SJCRH30 (cell line): ENCODE results near the gene TRANK1. TPM values are rescaled to one million over a fixed set of nuclear protein-coding genes. Genes with fewer than 3 reads are reported as not detected.
"Not testable (repeated sequence)": the region's sequence is repeated elsewhere in the genome, so short reads cannot be mapped to it uniquely, and the experiment has no call there.

Source experiments
- DNase-seq, 2 experiments: peaks; one replicate each; pipeline ENCODE4 v3.0.0-alpha.2; 2015 to 2020
- H3K27ac ChIP-seq: fragments of 250-450 bp; sonication (Bioruptor Pico); 2 replicates; pipeline ENCODE4 v1.5.1; 2020; ENCODE audit warnings: mild to moderate bottlenecking, moderate library complexity
- H3K27me3 ChIP-seq: fragments of 250-450 bp; sonication (Bioruptor Pico); 2 replicates; pipeline ENCODE4 v1.5.1; 2020; ENCODE audit warnings: mild to moderate bottlenecking, moderate library complexity
- H3K36me3 ChIP-seq: fragments of 250-450 bp; sonication (Bioruptor Pico); 2 replicates; pipeline ENCODE4 v1.5.1; 2020; ENCODE audit warnings: mild to moderate bottlenecking, moderate library complexity
- H3K4me1 ChIP-seq: fragments of 250-450 bp; sonication (Bioruptor Pico); 2 replicates; pipeline ENCODE4 v1.5.1; 2020; ENCODE audit warnings: mild to moderate bottlenecking, moderate library complexity
- H3K4me3 ChIP-seq: fragments of 250-450 bp; sonication (Bioruptor Pico); 2 replicates; pipeline ENCODE4 v1.5.1; 2020; ENCODE audit warnings: mild to moderate bottlenecking, moderate library complexity
- H3K9me3 ChIP-seq: fragments of 250-450 bp; sonication (Bioruptor Pico); replicated peaks from 2 replicates; pipeline ENCODE4 v1.5.1; 2020; ENCODE audit warnings: mild to moderate bottlenecking, moderate library complexity
- total RNA-seq: library from RNA; depleted of rRNA; stranded (reverse); fragments of >200 nt; shearing (Covaris generic); gene quantifications from 2 replicates; pipeline ENCODE4 v1.2.3, GENCODE V29; 2014

TRANK1 gene
- total RNA-seq, 1 experiment from 2014 or later, result 0.12 TPM

DNA sequence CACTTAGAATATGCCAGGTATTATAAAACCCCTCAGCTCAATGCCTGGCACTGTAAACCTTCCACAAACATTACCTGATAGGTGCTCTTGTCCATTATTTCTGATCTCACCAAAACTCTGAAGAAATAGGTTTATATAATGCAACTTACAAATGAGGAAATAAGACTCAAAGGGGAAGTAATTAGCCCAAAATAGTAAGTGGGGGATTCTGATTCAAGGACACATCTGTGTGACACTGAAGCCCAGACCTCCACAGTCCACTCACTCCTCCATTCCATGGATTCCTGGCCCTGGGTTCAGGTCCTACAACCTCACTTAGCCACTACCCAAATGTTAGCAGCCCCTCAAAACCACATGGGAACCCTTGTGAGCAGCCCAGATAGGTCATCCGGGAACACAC is 49.9 kb downstream of the TRANK1 start:
- Histone ChIP-seq H3K4me3 (no peak overlapping the region), H3K27ac (no peak overlapping the region), H3K27me3 (no peaks in the 10 kb centered on the region), H3K9me3 (no peaks in the 10 kb centered on the region), H3K36me3 (no peaks in the 10 kb centered on the region), H3K4me1 (peaks cover 3% of the 10 kb centered on the region; the same call in 1 of the 2 replicates)
- no peak for DNase-seq

DNA sequence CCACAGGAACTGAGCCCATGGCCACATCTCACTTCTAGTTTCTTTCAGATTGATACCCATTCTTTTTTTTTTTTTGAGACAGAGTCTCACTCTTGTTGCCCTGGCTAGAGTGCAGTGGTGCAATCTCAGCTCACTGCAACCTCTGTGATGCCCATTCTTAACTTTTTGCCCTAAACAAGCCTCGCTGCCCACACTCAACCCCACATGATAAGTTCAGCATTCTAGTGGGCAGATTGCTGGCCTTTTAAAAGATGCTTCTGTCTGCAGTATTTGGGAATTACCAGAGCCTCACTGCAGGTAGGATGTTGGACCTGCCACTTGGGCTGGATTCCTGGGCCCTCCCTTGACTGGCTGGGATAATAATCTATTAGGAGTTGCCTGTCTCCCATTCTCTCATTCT is 51.0 kb downstream of the TRANK1 start:
- no peak for DNase-seq
- Histone ChIP-seq H3K9me3 (no peaks in the 10 kb centered on the region), H3K36me3 (no peaks in the 10 kb centered on the region), H3K4me3 (no peak overlapping the region), H3K27ac (no peak overlapping the region), H3K4me1 (peaks cover 3% of the 10 kb centered on the region; the same call in 1 of the 2 replicates), H3K27me3 (no peaks in the 10 kb centered on the region)

DNA sequence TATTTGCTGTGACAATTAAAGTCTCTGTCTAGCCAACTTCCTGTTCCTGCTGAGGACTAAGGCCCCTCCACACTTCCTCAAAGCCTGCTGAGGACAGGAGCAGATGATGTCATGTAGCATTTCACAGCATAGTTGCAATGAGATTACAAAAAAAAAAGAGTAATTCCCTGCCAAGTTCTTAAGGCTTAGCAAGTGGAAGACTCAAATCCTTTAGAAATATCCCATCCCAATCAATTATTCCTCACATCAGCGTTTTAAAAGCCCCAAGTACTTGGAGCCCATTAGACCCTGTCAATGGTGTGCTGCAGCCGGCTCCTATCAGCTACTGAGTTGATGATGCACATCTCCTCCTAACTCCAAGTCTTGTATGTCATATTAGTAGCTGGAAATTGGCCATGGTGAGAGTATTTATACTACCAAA is 51.7 kb downstream of the TRANK1 start:
- Histone ChIP-seq H3K36me3 (no peaks in the 10 kb centered on the region), H3K4me1 (peaks cover 3% of the 10 kb centered on the region; the same call in 1 of the 2 replicates), H3K27ac (no peak overlapping the region)

DNA sequence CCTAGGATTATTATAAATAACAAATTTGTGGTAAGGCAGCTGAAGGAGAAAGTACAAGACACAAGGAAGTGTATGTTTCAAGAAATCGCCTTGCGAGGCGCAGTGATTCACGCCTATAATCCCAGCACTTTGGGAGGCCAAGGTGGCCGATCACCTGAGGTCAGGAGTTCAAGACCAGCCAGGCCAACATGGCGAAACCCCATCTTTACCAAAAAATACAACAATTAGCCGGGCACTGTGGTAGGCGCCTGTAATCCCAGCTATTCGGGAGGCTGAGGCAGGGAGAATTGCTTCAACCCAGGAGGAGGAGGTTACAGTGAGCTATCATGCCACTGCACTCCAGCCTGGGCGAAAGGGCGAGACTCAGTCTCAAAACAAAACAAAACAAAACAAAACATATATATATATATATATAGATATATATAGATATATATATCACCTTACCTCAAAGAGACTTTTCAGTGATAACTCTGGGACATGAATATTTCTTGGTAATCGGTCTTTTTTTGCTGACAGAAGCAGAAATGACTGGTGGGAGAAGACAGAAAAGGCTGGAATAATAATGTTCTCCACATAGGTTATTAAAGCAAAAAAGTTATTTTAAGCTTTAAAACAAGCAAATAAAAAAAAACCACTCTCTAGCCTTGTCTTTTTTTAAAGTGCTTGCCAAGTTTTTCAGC is 52.3 kb downstream of the TRANK1 start:
- Histone ChIP-seq H3K27me3 (no peaks in the 10 kb centered on the region), H3K4me1 (peaks cover 3% of the 10 kb centered on the region; the same call in 1 of the 2 replicates), H3K27ac (no peak overlapping the region)

More for the DNA sequence above, 51.7 kb downstream of the TRANK1 start:
- DNase-seq, result peak in 1 of 2 experiments; percentile 5
- Histone ChIP-seq H3K27me3 (no peaks in the 10 kb centered on the region), H3K9me3 (no peaks in the 10 kb centered on the region), H3K4me3 (no peak overlapping the region)

DNA sequence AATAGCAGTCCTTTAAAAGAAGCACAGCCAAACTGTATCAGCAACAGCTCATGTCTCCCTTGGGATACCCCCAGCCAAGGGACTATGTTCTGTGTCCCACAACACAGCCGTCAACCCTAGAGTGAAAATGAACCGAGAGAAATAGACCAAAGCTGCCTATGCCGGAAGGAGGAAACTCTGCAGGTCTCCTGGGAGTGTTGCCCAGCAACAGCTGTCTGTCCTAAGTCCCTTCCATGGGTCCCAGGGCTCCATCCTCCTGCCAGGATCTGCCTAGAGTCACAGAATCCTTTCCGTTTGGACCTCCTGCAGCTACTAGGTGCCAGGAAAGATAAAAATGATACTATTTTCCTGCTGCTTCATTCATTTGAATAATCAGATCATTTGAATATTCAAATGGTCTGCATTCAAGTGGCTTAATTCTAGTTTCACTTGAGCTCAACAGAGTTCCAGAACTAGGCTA is 53.1 kb downstream of the TRANK1 start:
- Histone ChIP-seq H3K27me3 (no peaks in the 10 kb centered on the region), H3K9me3 (no peaks in the 10 kb centered on the region), H3K4me1 (peaks cover 3% of the 10 kb centered on the region; the same call in 1 of the 2 replicates), H3K36me3 (no peaks in the 10 kb centered on the region), H3K27ac (no peak overlapping the region), H3K4me3 (no peak overlapping the region)
- peak; percentile 22 to 46 for DNase-seq

More for the DNA sequence above, 52.3 kb downstream of the TRANK1 start:
- Histone ChIP-seq H3K36me3 (no peaks in the 10 kb centered on the region), H3K4me3 (no peak overlapping the region), H3K9me3 (no peaks in the 10 kb centered on the region)
- DNase-seq, result no peak

DNA sequence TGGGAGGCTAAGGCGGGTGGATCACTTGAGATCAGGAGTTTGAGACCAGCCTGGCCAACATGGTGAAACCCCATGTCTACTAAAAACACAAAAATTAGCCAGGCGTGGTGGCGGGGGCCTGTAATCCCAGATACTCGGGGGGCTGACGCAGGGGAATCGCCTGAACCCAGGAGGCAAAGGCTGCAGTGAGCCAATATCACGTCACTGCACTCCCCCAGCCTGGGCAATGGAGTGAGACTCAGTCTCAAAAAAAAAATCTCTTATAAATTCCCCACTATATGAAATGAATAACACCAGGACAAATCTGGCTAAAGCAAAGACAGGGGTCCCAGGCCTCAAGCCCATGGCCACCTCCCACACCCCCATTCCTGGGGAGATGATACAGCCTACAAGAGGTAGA is 53.8 kb downstream of the TRANK1 start:
- not testable (repeated sequence) for H3K27ac ChIP-seq, H3K9me3 ChIP-seq, DNase-seq, H3K27me3 ChIP-seq, H3K36me3 ChIP-seq, H3K4me3 ChIP-seq, H3K4me1 ChIP-seq

DNA sequence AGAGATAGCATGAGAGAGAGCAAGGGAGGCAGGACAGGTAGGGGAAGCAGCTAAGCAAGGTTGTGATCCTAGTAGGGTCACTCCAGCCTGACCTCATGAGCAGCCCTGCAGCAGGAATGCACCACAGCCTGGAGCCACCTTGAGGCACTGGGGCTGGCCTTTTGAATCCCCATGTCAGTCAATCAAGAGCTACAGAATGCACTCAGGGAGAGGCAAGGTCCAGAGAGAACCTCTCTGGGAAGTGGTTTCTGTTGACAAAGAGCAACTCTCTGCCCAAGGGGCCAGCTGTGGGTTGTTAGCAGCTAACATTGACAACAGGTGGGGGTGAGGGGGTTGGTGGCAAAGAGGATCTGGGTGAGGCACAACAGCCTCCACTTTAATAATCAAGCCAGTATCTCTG is 54.6 kb downstream of the TRANK1 start:
- no peaks in the 10 kb centered on the region for H3K27me3 ChIP-seq
- no peaks in the 10 kb centered on the region for H3K36me3 ChIP-seq

DNA sequence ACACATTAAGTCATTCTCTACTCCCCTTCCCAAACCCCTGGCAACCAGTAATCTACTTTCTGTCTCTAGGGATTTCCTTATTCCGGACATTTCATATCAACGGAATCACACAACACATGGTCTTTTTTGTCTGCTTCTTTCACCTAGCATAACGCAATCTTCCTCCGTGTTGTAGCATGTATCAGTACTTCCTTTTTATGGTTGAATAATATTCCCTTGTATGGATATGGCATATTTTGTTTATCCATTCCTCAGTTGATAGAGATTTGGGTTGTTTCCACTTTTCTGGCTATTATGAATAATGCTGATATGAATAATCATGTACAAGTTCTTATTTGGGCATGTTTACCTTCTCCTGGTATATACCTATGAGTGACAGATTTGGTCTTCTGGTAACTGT is 63.1 kb downstream of the TRANK1 start:
- H3K27ac ChIP-seq, result no peak overlapping the region
- no peaks in the 10 kb centered on the region for H3K36me3 ChIP-seq
- no peaks in the 10 kb centered on the region for H3K9me3 ChIP-seq
- no peaks in the 10 kb centered on the region for H3K4me1 ChIP-seq
- no peak for DNase-seq
- H3K4me3 ChIP-seq, result no peak overlapping the region
- no peaks in the 10 kb centered on the region for H3K27me3 ChIP-seq

More for the DNA sequence above, 54.6 kb downstream of the TRANK1 start:
- Histone ChIP-seq H3K27ac (no peak overlapping the region), H3K4me3 (no peak overlapping the region), H3K9me3 (no peaks in the 10 kb centered on the region), H3K4me1 (peaks cover 3% of the 10 kb centered on the region; the same call in 1 of the 2 replicates)
- no peak for DNase-seq

DNA sequence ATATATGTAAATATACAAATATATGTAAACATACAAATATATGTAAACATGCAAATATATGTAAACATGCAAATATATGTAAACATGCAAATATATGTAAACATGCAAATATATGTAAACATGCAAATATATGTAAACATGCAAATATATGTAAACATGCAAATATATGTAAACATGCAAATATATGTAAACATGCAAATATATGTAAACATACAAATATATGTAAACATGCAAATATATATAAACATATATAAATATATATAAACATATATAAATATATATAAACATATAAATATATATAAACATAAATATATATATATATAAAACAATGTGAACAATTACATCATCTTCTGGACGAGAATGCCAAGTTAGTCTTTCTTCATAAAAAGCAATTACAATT is 65.0 kb downstream of the TRANK1 start:
- not testable (repeated sequence) for DNase-seq, H3K27ac ChIP-seq, H3K4me1 ChIP-seq, H3K27me3 ChIP-seq, H3K36me3 ChIP-seq, H3K4me3 ChIP-seq, H3K9me3 ChIP-seq

DNA sequence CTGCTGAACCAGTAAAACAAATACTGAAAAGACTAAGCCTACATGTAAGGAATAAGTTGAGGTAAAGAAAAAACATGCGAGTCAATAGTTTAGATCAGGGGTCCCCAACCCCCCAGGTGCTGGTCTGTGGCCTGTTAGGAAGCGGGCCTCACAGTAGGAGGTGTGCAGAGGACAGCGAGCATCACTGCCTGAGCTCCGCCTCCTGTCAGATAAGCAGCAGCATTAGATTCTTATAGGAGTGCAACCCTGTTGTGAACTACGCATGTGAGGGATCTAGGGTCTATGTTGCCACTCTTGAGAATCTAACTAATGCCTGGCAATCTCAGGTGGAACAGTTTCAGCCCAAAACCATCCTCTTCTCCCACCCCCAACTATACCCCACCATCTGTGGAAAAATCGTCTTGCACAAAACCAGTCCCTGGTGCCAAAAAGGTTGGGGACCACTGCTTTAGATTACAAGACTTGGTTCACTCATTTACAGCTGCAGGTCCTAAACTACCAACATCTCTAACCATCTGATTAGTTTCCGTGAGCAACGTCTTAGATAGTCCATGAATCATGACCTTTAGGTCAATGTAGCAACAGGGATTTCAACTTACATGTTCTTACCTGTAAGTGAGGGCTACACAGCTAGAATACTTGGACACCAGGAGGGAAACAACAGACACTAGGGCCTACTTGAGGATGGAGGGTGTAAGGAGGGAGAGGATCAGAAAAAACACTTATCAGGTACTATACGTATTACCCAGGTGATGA is 66.7 kb downstream of the TRANK1 start:
- Histone ChIP-seq H3K27ac (no peak overlapping the region), H3K4me1 (no peaks in the 10 kb centered on the region), H3K4me3 (no peak overlapping the region), H3K36me3 (no peaks in the 10 kb centered on the region), H3K27me3 (no peaks in the 10 kb centered on the region), H3K9me3 (no peaks in the 10 kb centered on the region)
- no peak for DNase-seq

DNA sequence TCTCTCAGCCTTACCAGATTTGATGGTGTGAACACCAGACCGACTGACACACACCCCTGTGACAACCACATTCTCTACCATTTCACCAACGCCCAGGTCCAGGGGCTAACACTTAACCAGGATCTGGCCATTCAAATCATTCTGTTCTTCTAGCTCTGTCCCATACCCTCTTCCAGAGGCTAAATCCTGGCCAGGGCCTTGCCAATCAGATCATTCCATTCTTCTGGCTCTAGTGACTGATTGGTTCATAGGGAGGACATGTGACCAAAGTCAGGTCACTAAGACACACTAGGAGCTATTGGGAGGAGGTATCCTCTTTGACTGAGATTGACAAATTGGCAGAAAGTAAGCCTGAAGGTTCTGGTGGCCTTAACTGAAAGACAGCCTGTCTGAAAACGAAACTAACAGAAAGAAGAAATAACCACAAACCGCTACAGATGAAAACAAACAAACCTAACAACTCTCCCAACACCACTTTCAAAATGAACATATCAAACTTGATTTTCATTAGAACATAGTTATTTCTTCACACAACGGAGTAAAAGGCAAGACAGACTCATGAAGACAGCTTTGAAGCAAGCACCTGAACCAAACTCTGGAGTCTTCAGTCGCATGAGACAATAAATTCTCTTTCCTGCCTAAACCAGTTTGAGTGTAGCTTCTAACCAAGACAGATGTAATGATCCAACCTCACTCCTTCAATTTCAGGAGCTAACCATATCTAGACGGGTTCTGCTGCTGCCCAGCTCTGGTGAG is 68.5 kb downstream of the TRANK1 start:
- H3K36me3 ChIP-seq, result no peaks in the 10 kb centered on the region
- no peak overlapping the region for H3K4me3 ChIP-seq
- H3K27ac ChIP-seq, result no peak overlapping the region
- DNase-seq, result no peak
- H3K27me3 ChIP-seq, result no peaks in the 10 kb centered on the region
- no peaks in the 10 kb centered on the region for H3K9me3 ChIP-seq
- H3K4me1 ChIP-seq, result no peaks in the 10 kb centered on the region

DNA sequence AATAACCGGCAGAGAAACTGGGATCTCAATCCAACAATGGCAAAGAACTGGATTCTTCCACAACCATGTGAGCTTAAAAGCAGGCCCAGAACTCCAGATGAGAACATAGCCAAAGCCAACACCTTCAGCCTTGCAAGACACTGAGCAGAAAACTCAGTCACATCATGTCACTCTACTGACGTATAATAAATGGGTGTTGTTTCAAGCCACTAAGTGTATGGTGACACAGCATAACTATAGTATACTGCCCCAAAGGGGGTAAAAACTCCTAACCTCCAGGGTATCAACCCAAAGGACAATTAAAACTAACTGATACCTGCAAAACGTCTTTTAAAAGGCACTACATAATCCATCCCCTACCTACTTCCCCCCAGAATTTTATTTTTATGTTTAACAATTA is 69.5 kb downstream of the TRANK1 start:
- H3K27me3 ChIP-seq, result no peaks in the 10 kb centered on the region
- H3K27ac ChIP-seq, result no peak overlapping the region
- no peaks in the 10 kb centered on the region for H3K36me3 ChIP-seq
- H3K4me3 ChIP-seq, result no peak overlapping the region
- DNase-seq, result no peak
- no peaks in the 10 kb centered on the region for H3K4me1 ChIP-seq
- H3K9me3 ChIP-seq, result no peaks in the 10 kb centered on the region

DNA sequence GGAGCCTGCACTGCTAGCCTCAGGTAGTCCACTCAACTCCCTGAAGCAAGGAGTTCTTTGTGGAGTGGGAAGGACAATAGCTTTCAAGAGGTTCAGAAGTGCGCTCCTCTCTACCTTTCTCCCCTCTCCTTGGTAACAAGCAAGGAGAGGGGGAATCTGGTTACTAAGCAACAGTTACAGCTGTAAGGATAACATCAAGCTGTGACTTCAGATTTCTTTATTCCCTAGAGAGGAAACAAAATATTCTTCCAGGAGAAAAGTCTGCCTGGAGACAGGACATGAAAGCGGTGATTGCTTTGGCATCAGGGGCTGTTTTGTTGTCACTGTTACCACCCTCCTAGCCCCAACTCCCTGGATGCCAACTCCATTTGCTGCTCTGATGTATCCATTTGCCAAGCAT is 70.4 kb downstream of the TRANK1 start:
- Histone ChIP-seq H3K36me3 (no peaks in the 10 kb centered on the region), H3K27me3 (no peaks in the 10 kb centered on the region), H3K9me3 (no peaks in the 10 kb centered on the region), H3K4me1 (no peaks in the 10 kb centered on the region), H3K4me3 (no peak overlapping the region), H3K27ac (no peak overlapping the region)
- DNase-seq, result no peak

DNA sequence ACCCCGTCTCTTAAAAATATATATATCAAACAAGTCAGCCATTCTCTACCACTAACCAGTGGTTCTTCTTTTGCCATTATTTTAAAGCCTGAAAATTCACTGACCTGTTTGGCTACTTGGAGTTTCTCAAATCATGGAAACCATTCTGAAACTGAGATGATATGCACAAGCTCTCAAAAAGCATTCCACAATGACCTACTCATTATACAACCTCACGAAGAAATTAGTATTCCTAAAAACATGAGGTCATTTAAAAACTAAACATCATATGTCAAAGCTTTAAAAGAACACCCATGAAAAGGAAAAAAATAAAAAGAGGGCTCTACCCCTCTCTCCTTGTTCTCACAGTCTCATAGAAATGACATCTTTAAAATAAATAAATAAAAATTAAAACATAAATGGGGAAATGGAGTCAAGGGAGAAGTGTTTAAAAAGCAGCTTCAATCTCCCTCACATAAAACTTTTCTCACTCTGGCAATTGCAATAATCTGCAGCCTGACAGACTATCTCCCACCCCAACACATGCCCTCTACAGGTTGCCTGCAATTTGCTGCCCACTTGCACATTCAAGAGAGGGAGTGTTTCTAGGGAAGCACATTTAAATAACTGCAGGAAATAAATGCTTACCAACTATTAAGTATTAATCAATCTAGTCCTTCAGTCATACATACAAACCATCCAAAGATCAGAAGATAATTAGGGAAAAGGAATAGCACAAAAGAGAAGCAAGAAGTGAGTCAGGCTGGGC is 73.3 kb downstream of the TRANK1 start:
- no peak overlapping the region for H3K4me3 ChIP-seq
- H3K36me3 ChIP-seq, result no peaks in the 10 kb centered on the region
- H3K27ac ChIP-seq, result no peak overlapping the region
- H3K27me3 ChIP-seq, result no peaks in the 10 kb centered on the region
- no peak for DNase-seq
- no peaks in the 10 kb centered on the region for H3K9me3 ChIP-seq
- H3K4me1 ChIP-seq, result no peaks in the 10 kb centered on the region
